Epithelial cell of esophagus (primary cell): ENCODE results near the gene NINL.
A peak's percentile ranks its signal among the peaks of the same experiment; 100 is the strongest.
"Not testable (repeated sequence)": the region's sequence is repeated elsewhere in the genome, so short reads cannot be mapped to it uniquely, and the experiment has no call there.

Experiments
- DNase-seq: peaks from one replicate; pipeline ENCODE4 v3.0.0; 2010; ENCODE audit warnings: low read depth
- H3K4me3 ChIP-seq: 2 replicates; pipeline ENCODE4 v1.5.1; 2011; ENCODE audit warnings: mild to moderate bottlenecking, low read length, control low read depth
- TF ChIP-seq, protein P1 (sequence below): IDR thresholded peaks from 2 replicates; pipeline ENCODE4 v1.5.1; 2011; ENCODE audit warnings: low read depth, mild to moderate bottlenecking, low read length, control low read depth, inconsistent platforms; ENCODE audit not compliant: insufficient read depth; ENCODE audit errors: missing control alignments

NINL gene

DNA sequence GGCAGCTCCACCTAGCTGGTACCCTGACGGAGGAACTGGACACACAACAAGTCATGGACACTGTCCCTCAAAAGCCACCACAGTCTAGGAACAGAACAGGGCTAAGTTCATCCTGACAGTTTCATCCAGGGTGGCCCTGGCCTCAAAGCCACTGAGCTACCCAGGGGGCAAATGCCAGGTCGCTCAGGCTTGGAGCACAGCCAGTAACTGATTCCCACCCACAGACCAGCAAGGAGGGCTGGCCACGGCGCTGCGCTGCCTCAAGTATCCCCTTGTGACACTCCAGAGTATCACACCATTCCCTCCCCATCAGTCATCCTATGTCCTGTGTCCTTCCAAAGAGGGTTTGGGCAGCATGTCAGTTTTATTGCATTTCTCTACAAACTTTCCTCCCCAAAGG is 105.7 kb downstream of the NINL start:
- no peak overlapping the region for H3K4me3 ChIP-seq
- TF ChIP-seq, protein P1, sequence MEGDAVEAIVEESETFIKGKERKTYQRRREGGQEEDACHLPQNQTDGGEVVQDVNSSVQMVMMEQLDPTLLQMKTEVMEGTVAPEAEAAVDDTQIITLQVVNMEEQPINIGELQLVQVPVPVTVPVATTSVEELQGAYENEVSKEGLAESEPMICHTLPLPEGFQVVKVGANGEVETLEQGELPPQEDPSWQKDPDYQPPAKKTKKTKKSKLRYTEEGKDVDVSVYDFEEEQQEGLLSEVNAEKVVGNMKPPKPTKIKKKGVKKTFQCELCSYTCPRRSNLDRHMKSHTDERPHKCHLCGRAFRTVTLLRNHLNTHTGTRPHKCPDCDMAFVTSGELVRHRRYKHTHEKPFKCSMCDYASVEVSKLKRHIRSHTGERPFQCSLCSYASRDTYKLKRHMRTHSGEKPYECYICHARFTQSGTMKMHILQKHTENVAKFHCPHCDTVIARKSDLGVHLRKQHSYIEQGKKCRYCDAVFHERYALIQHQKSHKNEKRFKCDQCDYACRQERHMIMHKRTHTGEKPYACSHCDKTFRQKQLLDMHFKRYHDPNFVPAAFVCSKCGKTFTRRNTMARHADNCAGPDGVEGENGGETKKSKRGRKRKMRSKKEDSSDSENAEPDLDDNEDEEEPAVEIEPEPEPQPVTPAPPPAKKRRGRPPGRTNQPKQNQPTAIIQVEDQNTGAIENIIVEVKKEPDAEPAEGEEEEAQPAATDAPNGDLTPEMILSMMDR: no peak
- no peak for DNase-seq

DNA sequence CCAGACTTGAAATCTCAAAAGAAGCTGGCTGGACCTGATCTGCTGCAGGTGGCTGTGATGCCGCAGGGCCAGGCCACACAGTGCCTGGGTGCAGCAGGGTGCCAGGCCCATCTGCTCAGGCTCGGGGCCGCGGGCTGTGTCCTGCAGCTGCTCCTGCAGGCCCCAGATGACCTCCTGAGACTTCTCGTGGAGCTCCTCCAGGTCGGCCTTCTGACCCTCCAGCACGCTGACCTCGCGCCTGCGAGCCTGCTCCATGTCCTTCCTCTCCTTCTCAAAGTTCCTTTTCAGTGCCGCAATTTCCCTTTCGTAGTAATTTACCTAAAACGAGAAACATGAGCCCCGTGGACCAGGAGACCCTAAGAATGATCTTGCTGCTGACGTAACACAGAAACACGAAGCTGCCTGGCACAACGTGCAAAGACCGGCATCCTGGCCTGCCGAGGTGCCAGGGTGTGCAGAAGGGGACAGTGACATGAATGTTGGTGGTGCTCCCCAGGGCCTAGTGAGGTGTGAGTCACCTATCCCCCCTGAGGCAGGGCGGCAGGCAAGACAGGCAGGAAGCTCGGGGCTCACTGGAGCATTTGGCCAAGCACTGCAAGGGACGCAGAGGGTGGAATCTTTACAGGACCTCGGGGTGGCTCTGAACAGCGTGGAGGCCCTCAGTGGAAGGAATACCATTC is 106.3 kb downstream of the NINL start:
- DNase-seq: peak; percentile 21
- TF ChIP-seq, protein P1: no peak
- no peak overlapping the region for H3K4me3 ChIP-seq

DNA sequence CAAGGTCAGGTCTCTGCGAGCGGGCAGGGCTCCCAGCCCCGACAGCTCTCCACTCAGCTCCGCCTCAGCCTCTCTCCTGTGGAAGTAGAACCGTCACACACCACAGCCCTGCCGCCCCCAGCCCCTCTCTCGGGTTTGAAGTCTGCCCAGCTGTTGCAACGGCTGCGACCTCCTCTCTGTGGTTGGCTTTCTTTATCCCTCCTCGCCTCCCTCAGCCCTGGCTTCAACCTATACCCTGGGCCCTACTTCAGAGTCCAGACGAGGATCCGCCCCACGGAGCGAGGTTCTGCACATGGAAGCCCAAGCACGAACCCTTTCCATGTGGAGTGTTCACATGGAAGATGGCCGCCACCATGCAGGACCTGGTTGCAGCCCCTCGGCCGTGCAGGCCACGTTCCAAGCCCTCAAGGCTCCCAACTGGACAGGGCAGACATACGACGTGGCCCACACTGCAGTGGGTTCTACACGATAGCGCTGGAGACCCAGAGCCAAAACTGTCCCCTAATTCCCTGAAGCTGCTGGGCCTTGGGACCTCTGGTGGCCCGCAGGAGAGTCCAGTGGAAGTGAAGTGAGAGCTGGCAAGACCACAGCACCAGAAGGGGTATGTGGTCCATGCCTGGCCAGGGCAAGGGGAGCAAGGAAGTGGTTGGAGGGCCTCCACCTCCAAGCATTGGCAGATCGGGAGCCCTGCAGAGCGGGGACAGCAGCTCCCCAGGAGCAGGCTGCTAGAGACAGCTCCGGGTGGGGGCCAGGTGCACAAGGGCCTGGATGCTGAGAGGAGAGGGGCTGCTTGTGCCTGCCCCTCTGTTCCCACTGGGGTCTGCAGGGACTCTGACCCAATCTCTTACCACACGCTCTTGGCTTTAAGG is 108.1 kb downstream of the NINL start:
- H3K4me3 ChIP-seq: no peak overlapping the region
- DNase-seq: no peak
- TF ChIP-seq, protein P1: no peak

DNA sequence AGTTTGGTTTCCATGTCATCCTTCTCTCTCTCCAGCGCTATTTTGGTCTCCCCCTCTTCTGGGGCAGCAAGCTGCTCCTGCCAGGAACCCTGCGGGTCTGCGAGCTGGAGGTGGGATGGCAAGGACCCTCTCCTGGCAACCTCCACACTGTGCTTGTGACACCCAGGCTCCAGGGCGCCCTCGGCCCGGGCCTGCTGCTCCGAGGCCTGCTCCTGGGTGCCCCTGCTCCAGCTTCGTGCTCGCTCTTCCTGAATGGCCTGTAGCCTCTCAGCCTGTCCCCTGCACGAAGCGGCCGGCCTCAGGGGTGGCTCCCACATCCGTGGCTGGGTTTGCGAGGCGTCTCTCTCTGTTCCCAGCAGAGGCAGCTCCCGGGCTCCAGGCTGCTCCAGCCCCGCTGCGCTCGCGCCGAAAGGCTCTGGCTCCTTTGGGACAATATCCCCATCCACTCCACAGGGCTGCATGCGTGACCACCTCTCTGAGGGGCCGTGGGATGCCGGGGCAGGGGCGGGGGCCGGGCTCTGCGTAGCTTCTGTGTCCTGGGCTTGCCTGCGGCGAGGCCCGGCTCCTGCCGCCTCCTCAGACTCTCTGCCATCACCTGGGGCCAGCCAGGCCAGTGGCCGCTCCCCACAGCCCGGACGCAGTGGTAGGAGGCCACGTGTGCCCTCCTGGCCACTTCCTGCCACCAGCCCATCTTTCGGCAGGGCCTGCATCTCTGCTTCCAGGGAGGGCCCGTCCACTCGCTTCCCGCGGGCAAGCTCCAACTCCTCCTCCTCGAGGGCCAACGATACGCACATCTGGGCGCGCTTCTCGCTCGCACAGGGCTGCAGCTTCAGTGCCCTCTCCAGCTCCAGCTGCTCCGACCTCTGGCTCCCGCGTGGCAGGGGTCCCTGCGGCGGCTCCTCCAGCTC is 109.0 kb downstream of the NINL start:
- DNase-seq: no peak
- TF ChIP-seq, protein P1: no peak
- no peak overlapping the region for H3K4me3 ChIP-seq

DNA sequence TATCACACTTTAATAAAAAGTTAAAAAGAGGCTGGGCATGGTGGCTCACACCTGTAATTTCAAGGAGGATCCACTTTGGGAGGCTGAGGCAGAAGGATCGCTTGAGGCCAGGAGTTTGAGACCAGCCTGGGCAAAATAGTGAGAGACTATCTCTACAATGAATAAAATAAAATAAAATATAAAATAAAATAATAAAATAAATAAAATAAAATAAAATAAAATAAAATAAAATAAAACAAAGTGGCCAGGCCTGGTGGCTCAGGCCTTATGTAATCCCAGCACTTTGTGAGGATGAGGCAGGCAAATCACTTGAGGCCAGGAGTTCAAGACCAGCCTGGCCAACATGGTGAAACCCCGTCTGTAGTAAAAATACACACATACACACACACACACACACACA is 112.0 kb downstream of the NINL start:
- not testable (repeated sequence) for H3K4me3 ChIP-seq, DNase-seq

DNA sequence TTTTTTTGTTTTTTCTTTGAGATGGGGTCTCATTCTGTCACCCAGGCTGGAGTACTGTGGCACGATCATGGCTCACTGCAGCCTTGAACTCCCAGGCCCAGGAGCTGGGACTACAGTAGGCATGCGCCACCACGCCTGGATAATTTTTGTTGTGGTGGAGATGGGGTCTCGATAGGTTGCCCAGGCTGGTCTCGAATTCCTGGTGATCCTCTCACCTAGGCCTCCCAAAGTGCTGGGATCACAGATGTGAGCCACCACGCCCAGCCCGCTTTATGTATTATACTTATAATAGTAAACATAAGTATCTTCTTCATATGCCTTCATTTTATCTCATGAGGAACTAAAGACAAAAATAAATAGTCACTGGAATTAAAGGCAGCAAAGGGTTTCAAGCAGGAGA is 114.3 kb downstream of the NINL start:
- no peak overlapping the region for H3K4me3 ChIP-seq
- DNase-seq: no peak
- TF ChIP-seq, protein P1: no peak

DNA sequence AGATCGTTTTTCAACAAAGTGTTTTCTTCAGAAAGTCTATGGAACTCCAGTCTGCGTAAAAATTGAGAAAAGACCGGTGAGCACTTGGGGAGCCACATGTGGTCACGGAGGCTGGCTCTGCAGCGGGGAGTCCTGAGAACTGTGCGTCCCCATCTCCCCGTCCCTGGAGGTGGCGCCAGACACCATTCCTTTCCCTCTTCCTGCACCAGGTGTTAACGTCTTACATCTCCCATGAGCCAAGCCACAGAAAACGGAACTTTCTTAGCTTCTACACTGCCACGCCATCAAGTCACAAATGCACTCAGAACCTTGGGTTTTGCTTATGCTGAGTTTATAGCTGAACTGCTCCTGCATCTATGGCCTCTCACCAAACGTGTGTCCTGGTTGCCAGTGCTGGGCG is 115.3 kb downstream of the NINL start:
- H3K4me3 ChIP-seq: no peak overlapping the region
- peak; percentile 72 for DNase-seq
- TF ChIP-seq, protein P1: peak; percentile 81
